Measurements from ENCODE around the gene MEF2A.

GRCh38 chr15:99671926-99672635, 106.3 kb downstream of the MEF2A start:
- TF ChIP-seq CTCF (IDR thresholded peaks at IDR 0.05; ENCODE audit: low read length) (no peak), EZH2 (IDR thresholded peaks at IDR 0.05; ENCODE audit: borderline replicate concordance, low read length) (no peak)

Data from OCI-LY1 (cell line).